Stimulated activated CD4-positive, alpha-beta T cell treated with anti-CD3 and anti-CD28 coated beads, Interleukin-15, amount 100 ng/mL, for 24 hours (primary cell): Measurements from ENCODE around the gene CDC25B.
A peak's percentile ranks its signal among the peaks of the same experiment; 100 is the strongest.
"Not testable (repeated sequence)": the region's sequence is repeated elsewhere in the genome, so short reads cannot be mapped to it uniquely, and the experiment has no call there.

Source experiments
- DNase-seq: peaks from one replicate; pipeline ENCODE4 v3.0.0-alpha.2; 2020

The CDC25B gene

DNA sequence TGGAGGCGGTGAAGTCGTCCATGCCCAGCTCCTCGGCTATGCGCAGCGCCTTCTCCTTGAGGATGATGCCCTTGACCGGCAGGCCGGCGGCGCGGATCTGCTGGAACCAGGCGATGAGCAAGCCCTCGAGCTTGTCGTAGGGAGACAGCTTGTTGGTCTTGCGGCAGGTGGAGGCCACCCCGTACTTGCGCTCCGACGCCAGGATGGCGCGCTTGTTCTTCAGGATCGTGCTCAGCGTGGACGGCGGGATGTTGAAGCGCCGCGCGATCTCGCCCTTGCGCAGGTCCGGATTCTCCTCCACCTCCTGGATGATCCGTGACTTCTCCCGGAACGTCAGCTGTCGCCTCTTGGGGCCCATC is 10.0 kb upstream of the CDC25B start:
- DNase-seq: peak; percentile 63

DNA sequence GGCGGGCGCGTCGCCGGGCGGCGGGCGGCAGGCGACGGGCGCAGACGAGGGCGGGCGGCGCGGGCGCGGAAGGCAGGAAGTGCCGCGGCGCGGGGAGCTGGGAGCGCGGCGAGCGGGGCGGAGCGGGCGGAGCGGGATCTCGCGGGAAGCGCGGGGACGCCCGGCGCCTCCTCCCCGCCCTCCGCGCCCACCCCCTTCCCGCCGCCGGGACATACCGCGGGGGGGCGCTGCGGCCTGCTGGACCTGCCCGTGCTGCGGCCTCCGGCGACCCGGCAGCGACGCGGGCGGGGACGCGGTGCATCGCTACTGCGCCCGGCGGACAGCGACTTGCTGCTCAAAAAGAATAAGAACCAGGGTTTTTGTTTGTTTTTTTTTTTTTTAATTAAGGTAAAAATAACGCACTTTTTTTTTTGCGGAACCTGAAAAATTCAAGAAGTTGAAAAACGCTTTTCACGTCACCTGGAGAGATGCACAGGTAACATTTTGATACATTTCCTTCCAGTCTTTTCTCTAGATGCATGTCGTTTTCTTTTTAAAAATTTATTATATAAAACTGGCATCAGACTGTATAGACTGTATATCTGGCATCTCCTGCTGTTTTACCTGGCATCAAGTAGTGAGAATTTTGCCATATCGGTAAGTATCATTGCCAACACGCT is 9.3 kb upstream of the CDC25B start, which contains the start of gene CENPB:
Gene CENPB, minus strand, starts transcription at position 76 of the 659 bp plus-strand sequence. CDS start 257 bp downstream, outside the sequence.
- peak; percentile 93 for DNase-seq

DNA sequence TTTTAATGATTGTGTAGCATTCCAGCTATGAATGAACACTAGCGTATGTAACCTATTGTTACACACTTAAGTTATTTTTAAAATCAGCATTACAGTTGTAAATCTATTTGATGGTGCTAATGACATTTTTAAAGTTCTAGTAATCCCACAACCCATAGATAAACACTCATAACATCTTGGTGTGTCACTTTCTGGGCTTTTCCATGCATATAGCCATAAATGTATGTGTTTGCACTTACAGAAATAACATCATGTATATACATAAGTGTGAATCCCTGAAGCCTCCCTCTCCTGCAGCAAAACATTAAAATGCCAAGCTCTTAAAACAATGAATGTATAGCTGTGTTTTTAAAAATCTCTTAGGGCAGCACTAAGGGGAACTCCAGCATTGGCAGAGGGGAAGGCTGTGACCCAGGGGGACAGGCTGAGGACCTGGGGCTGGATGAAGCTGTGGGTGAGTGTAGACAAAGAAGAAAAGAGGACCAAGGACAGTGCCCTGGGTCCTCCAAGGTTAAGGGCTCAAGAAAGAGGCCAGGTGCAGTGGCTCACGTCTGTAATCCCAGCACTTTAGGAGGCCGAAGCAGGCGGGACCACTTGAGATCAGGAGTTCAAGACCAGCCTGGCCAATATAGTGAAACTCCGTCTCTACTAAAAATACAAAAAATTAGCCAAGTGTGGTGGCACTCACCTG is 8.6 kb upstream of the CDC25B start:
- DNase-seq: no peak

DNA sequence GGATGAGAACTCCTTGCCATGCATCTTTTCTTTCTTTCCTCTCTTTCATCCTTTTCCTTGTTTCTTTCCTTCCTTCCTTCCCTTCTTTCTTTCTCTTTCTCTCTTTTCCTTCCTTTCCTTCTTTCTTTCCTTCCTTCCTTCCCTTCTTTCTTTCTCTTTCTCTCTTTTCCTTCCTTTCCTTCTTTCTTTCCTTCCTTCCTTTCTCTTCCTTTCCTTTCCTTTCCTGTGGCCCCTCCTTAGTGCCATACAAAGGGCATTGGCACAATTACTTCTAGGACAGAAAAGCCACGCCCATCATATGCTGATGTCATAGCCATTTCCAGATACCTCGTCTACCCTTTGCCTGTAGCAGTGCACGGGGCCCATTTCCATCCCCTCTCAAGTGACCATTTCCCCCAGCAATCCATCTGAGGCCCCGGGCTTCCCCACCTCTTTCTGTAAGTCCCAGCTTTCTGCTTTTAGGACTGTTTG is 7.4 kb upstream of the CDC25B start:
- no peak for DNase-seq

DNA sequence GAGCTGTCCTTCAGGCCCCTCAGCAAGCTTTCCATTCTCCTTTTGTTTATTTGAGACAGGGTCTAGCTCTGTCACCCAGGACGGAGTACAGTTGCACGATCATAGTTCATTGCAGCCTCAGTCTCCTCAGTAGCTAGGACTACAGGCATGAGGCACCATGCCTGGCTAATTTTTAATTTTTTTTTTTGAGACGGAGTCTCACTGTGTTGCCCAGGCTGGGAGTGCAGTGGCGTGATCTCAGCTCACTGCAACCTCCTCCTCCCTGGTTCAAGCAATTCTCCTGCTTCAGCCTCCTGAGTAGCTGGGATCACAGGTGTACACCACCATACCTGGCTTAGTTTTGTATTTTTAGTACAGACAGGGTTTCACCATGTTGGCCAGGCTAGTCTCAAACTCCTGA is 6.9 kb upstream of the CDC25B start:
- not testable (repeated sequence) for DNase-seq

DNA sequence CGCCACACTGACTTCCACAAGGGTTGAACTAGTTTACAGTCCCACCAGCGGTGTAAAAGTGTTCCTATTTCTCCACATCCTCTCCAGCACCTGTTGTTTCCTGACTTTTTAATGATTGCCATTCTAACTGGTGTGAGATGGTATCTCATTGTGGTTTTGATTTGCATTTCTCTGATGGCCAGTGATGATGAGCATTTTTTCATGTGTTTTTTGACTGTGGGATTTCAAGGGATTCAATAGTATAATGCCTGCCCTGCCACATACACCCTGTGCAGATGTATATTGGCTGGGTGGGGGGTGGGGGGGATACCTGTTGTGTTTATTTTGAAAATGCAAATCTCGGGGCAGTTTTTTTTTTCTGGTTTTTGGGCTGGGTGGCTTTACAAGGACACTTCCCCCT is 1.9 kb upstream of the CDC25B start:
- not testable (repeated sequence) for DNase-seq

DNA sequence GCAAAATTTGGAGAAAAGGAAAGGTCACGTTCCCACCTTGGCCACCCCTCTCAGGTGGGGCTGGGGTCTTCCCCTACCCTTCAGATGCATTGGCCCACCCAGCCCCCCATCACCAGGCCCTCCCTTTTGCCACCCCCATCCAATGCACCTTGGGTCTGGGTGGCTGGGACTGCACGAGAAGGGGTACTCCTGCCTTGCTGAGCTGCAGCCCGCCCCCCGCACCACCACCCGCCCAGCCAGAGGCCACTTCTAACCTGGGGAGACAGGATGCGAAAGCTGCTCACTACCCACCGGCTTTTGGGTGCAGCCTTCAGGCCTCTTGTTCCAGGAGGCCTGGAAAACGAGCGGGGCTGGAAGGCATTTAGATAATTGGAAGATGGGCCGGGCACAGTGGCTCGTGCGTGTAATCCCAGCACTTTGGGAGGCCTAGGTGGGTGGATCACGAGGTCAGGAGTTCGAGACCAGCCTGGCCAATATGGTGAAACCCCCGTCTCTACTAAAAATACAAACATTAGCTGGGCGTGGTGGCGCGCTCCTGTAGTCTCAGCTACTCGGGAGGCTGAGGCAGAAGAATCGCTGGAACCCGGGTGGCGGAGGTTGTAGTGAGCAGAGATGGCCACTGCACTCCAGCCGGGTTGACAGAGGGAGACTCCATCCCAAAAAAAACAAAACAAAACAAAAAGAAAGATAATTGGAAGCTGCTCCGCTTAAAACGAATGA is 1.2 kb upstream of the CDC25B start:
- no peak for DNase-seq

DNA sequence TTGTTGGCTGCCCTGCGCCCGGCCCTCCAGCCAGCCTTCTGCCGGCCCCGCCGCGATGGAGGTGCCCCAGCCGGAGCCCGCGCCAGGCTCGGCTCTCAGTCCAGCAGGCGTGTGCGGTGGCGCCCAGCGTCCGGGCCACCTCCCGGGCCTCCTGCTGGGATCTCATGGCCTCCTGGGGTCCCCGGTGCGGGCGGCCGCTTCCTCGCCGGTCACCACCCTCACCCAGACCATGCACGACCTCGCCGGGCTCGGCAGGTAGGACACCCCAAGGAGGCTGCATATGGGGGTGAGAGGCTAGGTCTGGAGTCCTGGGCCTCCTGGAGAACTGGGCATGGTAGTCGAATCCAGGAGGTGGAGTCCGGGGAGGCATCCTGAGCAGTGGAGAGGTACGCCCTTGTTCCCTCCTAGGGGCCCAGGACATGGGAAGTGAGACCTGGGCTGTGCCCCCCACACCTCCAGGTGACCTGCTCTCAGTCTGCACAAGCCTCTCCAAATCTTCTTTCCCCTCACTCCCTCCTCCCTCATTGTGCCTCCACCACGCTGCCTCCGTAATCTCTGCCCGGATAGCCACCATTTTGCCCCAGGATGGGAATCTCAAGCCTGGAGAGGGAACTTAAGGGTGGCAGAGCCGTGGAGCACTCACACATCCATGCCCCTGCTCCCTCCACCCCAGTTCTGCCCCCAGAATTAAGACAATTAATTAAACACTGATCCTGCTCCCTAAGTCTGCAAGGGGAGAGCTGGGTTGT is 541 bp downstream of the CDC25B start:
- no peak for DNase-seq

DNA sequence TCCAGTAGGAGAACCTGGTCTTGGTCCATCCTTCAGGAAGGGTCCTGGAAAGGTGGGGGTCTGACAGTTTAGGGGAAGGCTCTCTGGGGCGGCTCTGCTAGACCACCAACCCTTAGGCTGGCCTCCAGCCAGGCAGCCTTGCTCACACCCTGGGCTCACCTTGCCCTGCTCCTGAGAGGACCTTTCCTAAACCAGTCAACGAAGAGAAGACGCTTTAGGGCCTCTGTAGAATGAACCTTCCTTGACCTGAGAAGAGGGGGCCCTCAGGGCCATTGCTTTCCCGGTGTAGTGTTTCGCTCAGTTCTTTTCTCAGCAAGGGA is 1.1 kb downstream of the CDC25B start:
- DNase-seq: no peak

DNA sequence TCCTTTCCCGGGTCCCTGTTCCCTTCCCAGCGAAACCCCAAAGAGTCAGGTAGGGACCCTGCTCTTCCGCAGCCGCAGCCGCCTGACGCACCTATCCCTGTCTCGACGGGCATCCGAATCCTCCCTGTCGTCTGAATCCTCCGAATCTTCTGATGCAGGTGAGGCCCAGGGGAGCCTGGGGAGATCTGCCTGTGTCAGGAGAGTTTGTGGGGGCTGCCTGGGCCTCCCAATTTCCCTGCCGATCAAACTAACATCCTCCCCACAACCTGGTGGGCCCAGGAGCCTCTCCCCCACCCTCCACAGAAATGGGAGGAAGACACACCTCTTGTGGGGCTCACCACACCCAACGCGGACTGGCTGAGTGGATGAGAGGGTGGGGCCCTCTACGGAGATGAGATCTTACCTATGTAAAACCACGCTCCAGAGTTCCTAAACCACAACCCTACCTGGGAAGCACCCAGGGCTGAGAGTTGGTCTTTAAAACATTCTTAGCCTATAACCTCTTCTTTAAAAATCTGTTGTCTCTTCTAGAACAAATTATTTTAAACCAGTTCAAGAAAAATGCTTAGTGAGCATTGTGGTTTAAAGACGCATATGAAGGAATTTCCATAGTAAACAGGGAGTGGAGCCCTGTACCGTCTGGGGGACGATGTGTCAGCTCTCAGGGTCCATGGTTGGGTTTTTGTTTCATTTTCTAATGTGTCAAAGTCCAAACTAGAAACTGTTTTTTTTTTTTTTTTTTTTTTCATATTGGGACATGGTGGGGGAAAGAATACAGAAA is 1.7 kb downstream of the CDC25B start:
- DNase-seq: peak; percentile 71

DNA sequence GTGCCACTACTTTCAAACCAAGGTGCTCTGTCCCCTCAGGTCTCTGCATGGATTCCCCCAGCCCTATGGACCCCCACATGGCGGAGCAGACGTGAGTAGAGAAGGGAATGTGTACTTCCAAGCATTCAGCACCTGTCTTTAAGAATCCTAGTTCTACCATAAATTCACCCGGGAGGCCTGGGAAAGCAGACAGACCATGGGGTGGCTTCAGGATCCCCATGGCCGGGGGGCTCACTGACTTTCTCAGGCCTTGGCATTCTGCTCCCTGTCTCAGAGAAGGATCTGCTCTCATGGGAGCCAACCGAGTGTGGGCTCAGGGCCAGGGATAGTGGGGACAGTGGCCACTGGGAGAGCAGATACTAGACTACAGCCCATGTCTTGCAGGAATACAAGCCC is 2.3 kb downstream of the CDC25B start:
- DNase-seq: no peak

DNA sequence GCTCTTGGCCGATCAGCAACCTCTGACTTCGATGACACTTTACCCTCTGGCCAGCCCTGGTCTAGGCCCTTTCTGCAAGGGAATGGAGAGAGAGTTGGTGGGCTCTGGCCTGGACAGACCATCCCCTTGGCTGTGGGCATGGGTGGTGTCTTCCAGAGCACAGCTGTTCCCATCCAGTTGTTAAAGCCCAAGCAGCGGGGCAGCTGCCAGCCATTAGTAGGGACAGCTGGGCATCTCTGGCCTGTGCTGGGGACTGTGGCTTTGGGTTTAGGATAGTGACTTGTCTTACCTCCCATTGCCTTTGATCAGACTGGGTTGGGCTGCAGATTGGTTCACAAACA is 2.8 kb downstream of the CDC25B start:
- no peak for DNase-seq

DNA sequence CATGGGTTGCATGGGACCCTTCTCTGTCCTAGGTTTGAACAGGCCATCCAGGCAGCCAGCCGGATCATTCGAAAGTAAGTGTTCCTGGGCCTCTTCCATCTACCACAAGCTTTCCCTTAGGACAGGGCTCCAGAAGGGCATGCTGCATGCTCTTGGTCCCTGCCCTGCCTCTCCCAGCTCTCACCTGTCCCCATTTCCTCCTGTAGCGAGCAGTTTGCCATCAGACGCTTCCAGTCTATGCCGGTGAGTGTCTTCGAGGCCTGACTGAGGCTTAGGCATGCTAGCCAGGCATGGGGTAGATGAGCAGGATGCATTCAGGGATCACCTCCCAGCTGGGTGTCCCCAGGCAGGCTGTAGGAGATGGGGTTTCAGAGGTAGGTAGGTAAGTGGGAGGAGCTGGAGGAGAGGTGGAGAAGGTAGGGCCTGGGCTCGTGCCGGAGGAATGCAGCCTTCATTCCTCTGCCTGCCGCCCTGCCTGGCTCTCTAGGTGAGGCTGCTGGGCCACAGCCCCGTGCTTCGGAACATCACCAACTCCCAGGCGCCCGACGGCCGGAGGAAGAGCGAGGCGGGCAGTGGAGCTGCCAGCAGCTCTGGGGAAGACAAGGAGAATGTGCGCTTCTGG is 4.3 kb downstream of the CDC25B start:
- DNase-seq: no peak

DNA sequence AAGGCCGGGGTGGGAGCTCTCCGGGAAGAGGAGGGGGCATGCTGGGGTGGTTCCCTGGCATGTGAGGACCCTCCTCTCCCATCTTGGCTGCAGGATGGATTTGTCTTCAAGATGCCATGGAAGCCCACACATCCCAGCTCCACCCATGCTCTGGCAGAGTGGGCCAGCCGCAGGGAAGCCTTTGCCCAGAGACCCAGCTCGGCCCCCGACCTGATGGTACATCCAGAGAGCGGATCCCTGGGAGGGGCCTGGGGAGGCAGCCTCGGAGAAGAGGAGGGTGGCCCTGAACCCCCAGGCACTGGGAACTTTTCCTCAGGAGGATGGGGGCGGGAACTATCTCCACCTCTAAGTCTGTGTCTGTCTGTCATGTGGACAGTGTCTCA is 4.8 kb downstream of the CDC25B start:
- DNase-seq: no peak

DNA sequence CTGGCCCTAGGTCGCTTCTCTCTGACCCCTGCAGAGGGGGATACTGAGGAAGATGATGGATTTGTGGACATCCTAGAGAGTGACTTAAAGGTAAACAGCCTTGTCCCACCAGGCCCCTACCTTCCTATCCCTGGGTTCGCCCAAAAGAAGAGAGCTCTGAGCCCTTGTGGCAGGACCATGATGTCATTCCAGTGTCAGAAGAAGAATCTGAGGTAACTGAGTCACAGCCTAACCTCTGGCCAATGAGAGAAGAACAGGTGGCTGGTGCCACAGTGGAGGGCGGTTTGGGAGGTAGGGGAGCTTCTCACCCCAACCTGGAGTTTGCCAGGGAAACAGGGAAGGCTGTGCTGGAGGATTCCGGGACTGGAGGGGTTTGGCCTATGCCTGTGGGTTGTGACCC is 5.2 kb downstream of the CDC25B start:
- DNase-seq: no peak

DNA sequence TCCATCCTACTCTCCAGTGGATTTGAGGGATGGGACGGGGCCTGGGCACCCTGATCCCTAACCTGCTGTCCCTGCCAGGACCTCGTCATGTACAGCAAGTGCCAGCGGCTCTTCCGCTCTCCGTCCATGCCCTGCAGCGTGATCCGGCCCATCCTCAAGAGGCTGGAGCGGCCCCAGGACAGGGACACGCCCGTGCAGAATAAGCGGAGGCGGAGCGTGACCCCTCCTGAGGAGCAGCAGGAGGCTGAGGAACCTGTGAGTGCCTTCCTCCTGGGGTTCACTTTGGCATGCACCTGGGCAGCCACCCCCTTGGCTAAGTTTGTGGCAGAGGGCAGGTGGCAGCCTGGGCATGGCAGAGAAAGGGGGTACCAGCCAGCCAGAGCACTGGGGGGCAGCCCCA is 5.7 kb downstream of the CDC25B start:
- no peak for DNase-seq

DNA sequence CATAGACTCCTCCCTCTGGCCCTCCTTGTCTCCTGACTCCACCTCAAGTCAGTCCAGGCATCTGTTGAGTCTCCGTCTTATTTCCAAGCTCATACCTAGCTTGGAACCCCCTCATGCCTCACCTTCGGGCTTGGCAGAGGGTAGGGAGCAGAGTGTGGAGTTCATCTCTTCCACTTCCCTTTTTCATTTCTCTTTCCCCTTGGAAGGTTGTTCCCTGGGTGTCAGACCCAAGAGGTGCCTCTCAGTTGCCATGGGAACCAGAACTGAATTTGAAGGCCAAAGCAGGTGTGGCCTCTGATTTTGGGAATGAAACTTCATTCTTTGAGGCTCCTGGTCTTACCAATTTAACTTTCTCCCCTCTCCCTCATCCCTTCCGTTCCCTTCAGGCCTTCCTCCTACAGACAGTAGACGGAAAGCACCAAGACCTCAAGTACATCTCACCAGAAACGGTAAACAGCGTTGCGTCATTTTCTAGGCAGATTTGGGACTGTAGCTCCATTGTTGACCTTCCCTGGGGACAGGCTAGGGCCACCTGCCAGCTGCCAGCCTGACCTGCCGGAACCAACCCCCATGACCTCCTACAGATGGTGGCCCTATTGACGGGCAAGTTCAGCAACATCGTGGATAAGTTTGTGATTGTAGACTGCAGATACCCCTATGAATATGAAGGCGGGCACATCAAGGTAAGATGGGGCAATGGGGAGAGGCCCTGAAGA is 6.6 kb downstream of the CDC25B start:
- DNase-seq: no peak

DNA sequence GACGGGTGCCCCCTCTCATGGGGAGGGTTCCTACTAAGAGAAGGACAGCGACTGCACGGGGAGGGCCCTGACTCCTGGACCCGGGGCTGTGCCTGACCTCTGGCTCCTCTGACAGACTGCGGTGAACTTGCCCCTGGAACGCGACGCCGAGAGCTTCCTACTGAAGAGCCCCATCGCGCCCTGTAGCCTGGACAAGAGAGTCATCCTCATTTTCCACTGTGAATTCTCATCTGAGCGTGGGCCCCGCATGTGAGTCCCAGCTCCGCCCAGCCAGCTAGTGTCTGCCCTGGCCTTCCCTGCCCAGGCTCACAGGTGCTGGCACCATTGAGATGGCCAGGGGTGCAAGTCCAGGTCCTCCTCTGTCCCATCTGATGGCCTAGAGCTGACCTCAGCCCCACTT is 7.2 kb downstream of the CDC25B start:
- no peak for DNase-seq

DNA sequence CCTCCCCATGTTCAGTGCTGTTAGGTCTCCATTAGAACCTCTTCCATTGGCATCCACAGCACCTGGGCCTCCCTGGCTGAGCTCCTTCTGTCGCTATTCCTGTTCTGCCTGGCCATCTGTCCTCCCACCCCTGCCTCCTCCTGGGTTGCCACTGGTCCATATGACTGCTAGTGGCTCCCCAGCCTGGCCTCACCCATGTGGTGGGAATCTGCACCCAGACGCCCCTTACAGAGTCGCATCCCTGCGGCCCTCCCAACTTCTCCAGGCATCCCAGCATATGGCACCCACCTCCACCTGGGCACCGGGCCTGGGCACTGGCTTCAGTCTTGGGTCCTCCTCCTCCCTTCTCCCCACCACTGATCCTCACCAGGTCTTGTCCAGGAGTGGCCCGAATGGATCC is 7.7 kb downstream of the CDC25B start:
- no peak for DNase-seq

DNA sequence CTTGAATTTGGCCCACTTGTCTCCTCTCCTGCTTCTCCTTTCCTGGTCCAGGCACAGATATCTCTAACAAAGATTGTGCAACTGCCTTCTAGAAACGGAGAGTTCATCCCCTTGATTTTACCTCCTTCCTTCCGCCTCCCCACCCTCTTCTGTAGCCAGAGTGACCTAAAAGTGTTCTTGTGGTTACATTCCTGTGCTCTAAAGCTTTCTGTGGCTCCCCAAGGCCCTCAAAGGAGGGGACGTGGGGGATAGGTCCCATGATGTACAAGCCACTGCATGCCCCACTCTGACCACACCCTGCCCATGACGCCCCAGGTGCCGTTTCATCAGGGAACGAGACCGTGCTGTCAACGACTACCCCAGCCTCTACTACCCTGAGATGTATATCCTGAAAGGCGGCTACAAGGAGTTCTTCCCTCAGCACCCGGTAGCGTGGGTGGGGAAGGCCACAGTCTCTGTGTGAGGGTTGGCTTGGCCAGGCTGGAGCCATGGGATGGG is 8.2 kb downstream of the CDC25B start:
- no peak for DNase-seq

DNA sequence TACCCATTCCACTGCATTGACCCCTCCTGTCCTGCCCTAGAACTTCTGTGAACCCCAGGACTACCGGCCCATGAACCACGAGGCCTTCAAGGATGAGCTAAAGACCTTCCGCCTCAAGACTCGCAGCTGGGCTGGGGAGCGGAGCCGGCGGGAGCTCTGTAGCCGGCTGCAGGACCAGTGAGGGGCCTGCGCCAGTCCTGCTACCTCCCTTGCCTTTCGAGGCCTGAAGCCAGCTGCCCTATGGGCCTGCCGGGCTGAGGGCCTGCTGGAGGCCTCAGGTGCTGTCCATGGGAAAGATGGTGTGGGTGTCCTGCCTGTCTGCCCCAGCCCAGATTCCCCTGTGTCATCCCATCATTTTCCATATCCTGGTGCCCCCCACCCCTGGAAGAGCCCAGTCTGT is 8.7 kb downstream of the CDC25B start:
- no peak for DNase-seq

DNA sequence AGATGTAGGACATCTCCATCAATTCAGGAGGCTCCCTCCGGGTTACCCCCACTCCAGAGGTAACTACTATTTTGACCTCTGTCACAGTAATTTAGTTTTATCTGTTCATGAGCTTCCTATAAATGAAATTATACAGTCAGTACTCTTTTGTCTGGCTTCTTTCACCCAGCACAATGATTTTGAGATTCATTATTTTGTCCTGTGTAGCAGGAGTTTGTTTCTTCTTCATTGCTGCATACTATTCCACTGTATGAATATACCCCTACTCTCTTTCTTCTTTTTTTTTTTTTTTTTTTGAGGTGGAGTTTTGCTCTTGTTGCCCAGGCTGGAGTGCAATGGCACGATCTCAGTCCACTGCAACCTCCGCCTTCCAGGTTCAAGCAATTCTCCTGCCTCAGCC is 12.4 kb downstream of the CDC25B start:
- no peak for DNase-seq
